OCI-LY1 (cell line): ENCODE data around the gene PLXNA3.

ENCODE experiments used
- EZH2 ChIP-seq: fragments of 200-600 bp; sonication (generic), shearing (Covaris generic); IDR thresholded peaks from 2 replicates; pipeline ENCODE4 v1.8.0; 2017; ENCODE audit warnings: borderline replicate concordance, mixed run types, mild to moderate bottlenecking, antibody characterized with exemption, low read length, moderate library complexity, mixed read lengths
- TF ChIP-seq, protein P1 (sequence below): fragments of 200-600 bp; sonication (generic), shearing (Covaris generic); IDR thresholded peaks from 2 replicates; pipeline ENCODE4 v1.5.1; 2017; ENCODE audit warnings: mild to moderate bottlenecking, antibody characterized with exemption, low read length, moderate library complexity, mixed read lengths

DNA sequence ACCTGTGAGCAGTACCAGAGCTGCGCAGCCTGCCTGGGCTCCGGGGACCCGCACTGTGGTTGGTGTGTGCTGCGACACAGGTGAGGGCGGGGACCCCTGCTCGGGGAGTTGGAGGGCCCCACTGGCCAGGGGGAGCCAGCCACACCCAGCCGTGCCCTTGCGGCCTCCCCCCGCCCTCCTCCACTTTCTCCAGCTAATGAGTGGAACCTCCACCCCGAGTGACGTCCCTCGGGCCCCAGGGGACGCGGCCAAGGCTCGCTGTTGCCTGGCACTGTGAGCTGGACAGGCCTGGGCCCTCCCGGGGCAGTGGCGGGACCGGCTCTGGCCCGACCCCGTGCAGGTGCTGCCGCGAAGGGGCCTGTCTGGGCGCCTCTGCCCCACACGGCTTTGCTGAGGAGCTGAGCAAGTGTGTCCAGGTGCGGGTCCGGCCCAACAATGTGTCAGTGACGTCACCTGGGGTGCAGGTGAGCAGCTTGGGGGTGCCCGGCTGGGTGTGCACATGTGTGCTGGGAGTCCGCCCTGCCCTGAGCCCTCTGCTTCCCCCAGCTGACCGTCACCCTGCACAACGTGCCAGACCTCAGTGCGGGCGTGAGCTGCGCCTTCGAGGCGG, 5.6 kb downstream of the PLXNA3 start:
- TF ChIP-seq, protein P1, sequence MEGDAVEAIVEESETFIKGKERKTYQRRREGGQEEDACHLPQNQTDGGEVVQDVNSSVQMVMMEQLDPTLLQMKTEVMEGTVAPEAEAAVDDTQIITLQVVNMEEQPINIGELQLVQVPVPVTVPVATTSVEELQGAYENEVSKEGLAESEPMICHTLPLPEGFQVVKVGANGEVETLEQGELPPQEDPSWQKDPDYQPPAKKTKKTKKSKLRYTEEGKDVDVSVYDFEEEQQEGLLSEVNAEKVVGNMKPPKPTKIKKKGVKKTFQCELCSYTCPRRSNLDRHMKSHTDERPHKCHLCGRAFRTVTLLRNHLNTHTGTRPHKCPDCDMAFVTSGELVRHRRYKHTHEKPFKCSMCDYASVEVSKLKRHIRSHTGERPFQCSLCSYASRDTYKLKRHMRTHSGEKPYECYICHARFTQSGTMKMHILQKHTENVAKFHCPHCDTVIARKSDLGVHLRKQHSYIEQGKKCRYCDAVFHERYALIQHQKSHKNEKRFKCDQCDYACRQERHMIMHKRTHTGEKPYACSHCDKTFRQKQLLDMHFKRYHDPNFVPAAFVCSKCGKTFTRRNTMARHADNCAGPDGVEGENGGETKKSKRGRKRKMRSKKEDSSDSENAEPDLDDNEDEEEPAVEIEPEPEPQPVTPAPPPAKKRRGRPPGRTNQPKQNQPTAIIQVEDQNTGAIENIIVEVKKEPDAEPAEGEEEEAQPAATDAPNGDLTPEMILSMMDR, result no peak
- TF ChIP-seq EZH2, result no peak
